PC-9 (cell line): ENCODE measurements around the gene OPN1SW. TPM values are rescaled to one million over a fixed set of nuclear protein-coding genes. Genes with fewer than 3 reads are reported as not detected.

Source experiments
- BruUV-seq: library from RNA; stranded (reverse); fragments of 400-500 nt; replicated peaks from 2 replicates; lab custom pipeline; 2021; lab: Mats Ljungman, UMichigan
- CTCF ChIA-PET: fragments of 300-600 bp; sonication (Branson Sonifier 250); formaldehyde crosslinking; loops from one replicate; lab custom pipeline; 2022; ENCODE audit warnings: antibody characterized with exemption; lab: Charles Lee
- POLR2A ChIA-PET: fragments of 300-600 bp; sonication (Branson Sonifier 250); formaldehyde crosslinking; loops from one replicate; lab custom pipeline; 2022; ENCODE audit warnings: antibody characterized with exemption; ENCODE audit not compliant: unreplicated experiment; lab: Charles Lee
- DNase-seq, 2 experiments: peaks; one replicate each; pipeline versions ENCODE4 v3.0.0 to v3.0.0-alpha.2; 2015 to 2022; ENCODE audit warnings: mixed read lengths in 1 of 2
- H2AFZ ChIP-seq: fragments of 200-600 bp; sonication (generic); 2 replicates; pipeline ENCODE4 v1.8.1; 2017; ENCODE audit warnings: antibody characterized with exemption
- H3F3A ChIP-seq: fragments of 200-600 bp; sonication (generic); 2 replicates; pipeline ENCODE4 v1.8.1; 2017; ENCODE audit warnings: antibody characterized with exemption, mild to moderate bottlenecking, low read depth; ENCODE audit not compliant: insufficient read depth
- H3K27ac ChIP-seq: fragments of 200-600 bp; sonication (generic); 2 replicates; pipeline ENCODE4 v1.6.1; 2016; ENCODE audit warnings: mixed run types
- H3K27me3 ChIP-seq: fragments of 200-600 bp; sonication (generic); 2 replicates; pipeline ENCODE4 v1.6.1; 2016; ENCODE audit warnings: low read depth, mixed run types; ENCODE audit not compliant: insufficient read depth
- H3K36me3 ChIP-seq: fragments of 200-600 bp; sonication (generic); 2 replicates; pipeline ENCODE4 v1.6.1; 2016; ENCODE audit warnings: low read depth, mixed run types
- H3K4me1 ChIP-seq: fragments of 200-600 bp; sonication (generic); replicated peaks from 2 replicates; pipeline ENCODE4 v1.6.1; 2016; ENCODE audit warnings: mixed run types; ENCODE audit not compliant: insufficient read depth
- H3K4me2 ChIP-seq: fragments of 200-600 bp; sonication (generic); 2 replicates; pipeline ENCODE4 v1.6.1; 2017; ENCODE audit warnings: mixed run types
- H3K4me3 ChIP-seq: fragments of 200-600 bp; sonication (generic); 2 replicates; pipeline ENCODE4 v1.6.1; 2016; ENCODE audit warnings: mixed run types
- H3K79me2 ChIP-seq: fragments of 200-600 bp; sonication (generic); 2 replicates; pipeline ENCODE4 v1.6.1; 2017; ENCODE audit warnings: low read depth, mixed run types
- H3K9me2 ChIP-seq: fragments of 200-600 bp; sonication (generic); 2 replicates; pipeline ENCODE4 v1.8.1; 2017; ENCODE audit warnings: mild to moderate bottlenecking; ENCODE audit not compliant: insufficient read depth
- H3K9me3 ChIP-seq: fragments of 200-600 bp; sonication (generic); 2 replicates; pipeline ENCODE4 v1.8.1; 2016; ENCODE audit warnings: low read depth; ENCODE audit not compliant: insufficient read depth
- H4K20me1 ChIP-seq: fragments of 200-600 bp; sonication (generic); 2 replicates; pipeline ENCODE4 v1.8.1; 2017; ENCODE audit not compliant: insufficient read depth
- CTCF ChIP-seq: fragments of 200-600 bp; sonication (generic); conservative IDR thresholded peaks from 2 replicates; pipeline ENCODE4 v1.6.1; 2017; ENCODE audit warnings: mixed run types, antibody characterized with exemption, mild to moderate bottlenecking, moderate library complexity
- EZH2 ChIP-seq: fragments of 200-600 bp; sonication (generic); IDR thresholded peaks from 2 replicates; pipeline ENCODE4 v1.8.0; 2017; ENCODE audit warnings: antibody characterized with exemption, low read depth
- intact Hi-C: fragments of 100-400 bp; cut with micrococcal nuclease; formaldehyde crosslinking; loops from one replicate; pipeline ENCODE4 v1.10.0; 2022; ENCODE audit not compliant: unreplicated experiment
- total RNA-seq: library from RNA; stranded (reverse); gene quantifications from 2 replicates; pipeline ENCODE4 v1.2.3, GENCODE V29; 2021

OPN1SW gene
- total RNA-seq, 1 experiment from 2014 or later, result not detected

DNA sequence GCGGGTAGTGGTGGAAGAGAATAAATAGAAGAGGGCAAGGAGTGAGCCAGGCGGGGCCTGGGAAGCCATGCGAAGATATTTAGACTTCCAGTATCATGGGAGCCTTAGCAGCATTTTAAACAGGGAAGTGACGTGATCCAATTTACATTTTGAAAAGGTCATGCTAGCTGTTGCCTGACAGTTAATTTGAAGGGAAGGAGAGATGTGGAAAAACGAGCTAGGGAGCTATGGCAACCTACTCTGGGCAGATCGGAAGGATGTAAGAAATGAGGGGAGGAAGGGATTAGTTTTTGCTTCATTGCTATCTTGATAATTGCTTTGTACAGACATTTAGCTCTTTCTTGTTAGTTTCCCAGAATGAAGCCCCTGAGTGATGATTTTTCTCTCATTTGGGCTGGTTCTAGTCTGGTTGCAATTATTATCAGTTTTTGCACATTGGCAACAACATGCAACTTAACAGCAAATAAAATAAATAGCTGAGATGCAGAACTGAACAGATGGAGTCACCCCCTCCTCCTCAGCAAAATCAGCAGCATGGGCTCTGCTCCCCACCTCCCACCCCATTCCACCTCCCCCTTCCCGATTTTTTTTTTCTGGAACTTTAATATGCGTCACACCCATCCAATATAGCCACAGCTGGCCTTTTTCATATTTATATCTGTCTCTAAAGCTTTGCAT is 49.4 kb downstream of the OPN1SW start:
- no peak for DNase-seq
- H3K36me3 ChIP-seq, result no peaks in the 10 kb centered on the region
- no peaks in the 10 kb centered on the region for H4K20me1 ChIP-seq
- TF ChIP-seq EZH2 (no peak), CTCF (no peak)
- H2AFZ ChIP-seq, result no peak overlapping the region
- H3K9me3 ChIP-seq, result no peaks in the 10 kb centered on the region
- BruUV-seq, result no TSS peak
- no peaks in the 10 kb centered on the region for H3K9me2 ChIP-seq
- H3K27me3 ChIP-seq, result no peaks in the 10 kb centered on the region
- no peak overlapping the region for H3K4me3 ChIP-seq
- no peak overlapping the region for H3K4me2 ChIP-seq
- POLR2A ChIA-PET, result no interaction called here
- CTCF ChIA-PET, result no interaction called here
- intact Hi-C loops, result no loop called here
- H3K27ac ChIP-seq, result no peak overlapping the region
- H3K79me2 ChIP-seq, result no peaks in the 10 kb centered on the region
- H3F3A ChIP-seq, result no peaks in the 10 kb centered on the region
- peaks cover 8% of the 10 kb centered on the region; the same call in 1 of the 2 replicates for H3K4me1 ChIP-seq

DNA sequence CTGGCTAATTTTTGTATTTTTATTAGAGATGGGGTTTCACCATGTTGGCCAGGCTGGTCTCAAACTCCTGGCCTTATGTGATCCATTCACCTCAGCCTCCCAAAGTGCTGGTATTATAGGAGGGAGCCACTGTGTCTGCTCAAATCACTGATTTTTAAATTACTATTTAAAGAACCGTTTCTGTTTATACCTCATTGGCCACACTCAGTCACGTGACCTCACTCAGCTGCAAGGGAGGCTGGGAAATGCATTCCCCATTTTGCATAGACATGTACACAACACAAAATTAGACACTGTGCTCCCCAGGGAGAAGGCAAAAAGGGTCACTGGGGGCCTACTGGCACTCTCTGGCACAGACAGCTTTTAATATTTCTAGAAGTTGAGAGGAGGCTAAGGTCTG is 50.1 kb downstream of the OPN1SW start:
- POLR2A ChIA-PET, result no interaction called here
- CTCF ChIA-PET, result interaction anchor here (0.6 kb wide), 1 partner anchor 54 kb away, joined by 4 read pairs; no protein-coding TSS in a partner anchor
- no TSS peak for BruUV-seq

DNA sequence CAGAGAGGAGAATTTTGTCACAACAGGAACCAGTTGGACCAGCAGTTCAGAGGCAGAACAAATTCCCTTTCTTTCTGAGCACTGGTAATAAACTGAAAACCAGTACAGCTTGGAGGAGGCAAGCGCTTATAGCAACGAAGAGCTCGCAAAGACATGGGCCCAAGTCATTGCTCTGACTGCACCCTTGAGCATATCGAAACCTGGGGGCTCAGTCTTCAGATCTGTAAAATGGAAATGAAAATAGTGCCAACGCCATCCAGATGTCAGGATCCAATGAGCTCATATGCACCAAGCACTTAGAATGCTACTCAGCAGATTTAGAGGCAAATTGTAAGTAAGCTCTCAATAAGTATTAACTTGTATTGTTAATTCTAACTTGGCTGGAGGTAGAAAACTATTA is 50.9 kb downstream of the OPN1SW start:
- Histone ChIP-seq H3F3A (no peaks in the 10 kb centered on the region), H3K4me2 (no peak overlapping the region), H3K9me2 (no peaks in the 10 kb centered on the region), H3K4me1 (peaks cover 8% of the 10 kb centered on the region; the same call in 1 of the 2 replicates), H3K9me3 (no peaks in the 10 kb centered on the region), H3K27ac (no peak overlapping the region), H4K20me1 (no peaks in the 10 kb centered on the region), H2AFZ (no peak overlapping the region), H3K27me3 (no peaks in the 10 kb centered on the region), H3K36me3 (no peaks in the 10 kb centered on the region), H3K4me3 (no peak overlapping the region), H3K79me2 (no peaks in the 10 kb centered on the region)
- BruUV-seq, result no TSS peak
- intact Hi-C loops, result no loop called here
- DNase-seq, result no peak
- no peak for TF ChIP-seq EZH2
- no peak for TF ChIP-seq CTCF
- ChIA-PET POLR2A (no interaction called here), CTCF (interaction anchor here (0.7 to 0.9 kb wide), 2 partner anchors 15 to 116 kb away, joined by 4 read pairs; partner anchors contain the start of gene CALU)

More for the DNA sequence above, 50.1 kb downstream of the OPN1SW start:
- Histone ChIP-seq H3K79me2 (no peaks in the 10 kb centered on the region), H3F3A (no peaks in the 10 kb centered on the region), H3K27ac (no peak overlapping the region), H2AFZ (no peak overlapping the region), H3K4me1 (peaks cover 8% of the 10 kb centered on the region; the same call in 1 of the 2 replicates), H3K4me3 (no peak overlapping the region), H3K27me3 (no peaks in the 10 kb centered on the region), H3K4me2 (no peak overlapping the region), H3K9me2 (no peaks in the 10 kb centered on the region), H3K36me3 (no peaks in the 10 kb centered on the region), H3K9me3 (no peaks in the 10 kb centered on the region), H4K20me1 (no peaks in the 10 kb centered on the region)
- TF ChIP-seq CTCF (no peak), EZH2 (no peak)
- intact Hi-C loops, result no loop called here
- no peak for DNase-seq

Other genes with a start within 250 kb of the OPN1SW start
- 0.57 and 0.78 TPM in 2 replicates for gene GARIN1A, start 103.5 kb downstream of the OPN1SW start, total RNA-seq
- gene CALU, start 36.4 kb downstream of the OPN1SW start, total RNA-seq, result 109 and 152 TPM in 2 replicates
- gene CCDC136, start 16.2 kb upstream of the OPN1SW start, total RNA-seq, result 7.1 and 9.8 TPM in 2 replicates
- 75.5 and 96.6 TPM in 2 replicates for gene FLNC, start 54.6 kb upstream of the OPN1SW start, total RNA-seq
- gene ATP6V1F, start 87.1 kb upstream of the OPN1SW start, total RNA-seq, result 114 and 169 TPM in 2 replicates
- 9.9 and 15.4 TPM in 2 replicates for gene KCP, start 134.9 kb upstream of the OPN1SW start, total RNA-seq
- 3.4 and 5.8 TPM in 2 replicates for gene IRF5, start 162.1 kb upstream of the OPN1SW start, total RNA-seq